K562 (cell line): ENCODE data around the gene NAIF1. TPM values are rescaled to one million over a fixed set of nuclear protein-coding genes. Genes with fewer than 3 reads are reported as not detected.

Experiments used
- CBFB ChIP-seq: sonication (generic); formaldehyde crosslinking; IDR thresholded peaks from 2 replicates; pipeline ENCODE4 v1.4.0; 2020; ENCODE audit warnings: mild to moderate bottlenecking, missing genetic modification reagents
- E2F3 ChIP-seq: fragments of 250-450 bp; sonication (Bioruptor Pico); IDR thresholded peaks from 2 replicates; pipeline ENCODE4 v1.4.0; 2020; ENCODE audit warnings: mild to moderate bottlenecking
- FOXP4 ChIP-seq: sonication (generic); formaldehyde crosslinking; IDR thresholded peaks from 2 replicates; pipeline ENCODE4 v1.8.0; 2022; ENCODE audit warnings: mild to moderate bottlenecking, missing genetic modification reagents, borderline replicate concordance
- HMGN3 ChIP-seq: IDR thresholded peaks from 2 replicates; pipeline ENCODE4 v1.6.1; 2011; ENCODE audit warnings: borderline replicate concordance, low read depth, mild to moderate bottlenecking, mixed read lengths, low read length; ENCODE audit not compliant: insufficient read length; ENCODE audit errors: extremely low read depth
- NR2C2 ChIP-seq, 2 experiments: fragments of 200-800 bp in 1 of 2; sonication (Bioruptor generic) in 1 of 2; sonication (generic) in 1 of 2; formaldehyde crosslinking in 1 of 2; IDR thresholded peaks; 2 replicates each; pipeline versions ENCODE4 v1.6.1 to v1.8.0; 2016 to 2022; ENCODE audit warnings: mild to moderate bottlenecking in 1 of 2, missing compliant biosample characterization in 1 of 2, missing genetic modification characterization in 1 of 2, missing genetic modification reagents in 1 of 2
- TEAD1 ChIP-seq, 2 experiments: fragments of 450-650 bp in 1 of 2; sonication (generic) in 1 of 2; formaldehyde crosslinking; IDR thresholded peaks; 2 replicates each; pipeline versions ENCODE4 v1.4.0 to v1.8.0; 2020 to 2022; ENCODE audit warnings: mild to moderate bottlenecking in 2 of 2, missing genetic modification reagents in 1 of 2
- TOE1 ChIP-seq, 2 experiments: fragments of 450-650 bp in 1 of 2; sonication (generic) in 1 of 2; formaldehyde crosslinking in 1 of 2; IDR thresholded peaks; 2 replicates each; pipeline versions ENCODE4 v1.7.1 to v1.8.0; 2016 to 2022; ENCODE audit warnings: borderline replicate concordance in 2 of 2, mild to moderate bottlenecking in 2 of 2, antibody characterized with exemption in 1 of 2, inconsistent platforms in 1 of 2, low read depth in 1 of 2, missing genetic modification reagents in 1 of 2, moderate library complexity in 1 of 2
- XRCC4 ChIP-seq: IDR thresholded peaks from one replicate; pipeline ENCODE4 v1.6.1; 2011; ENCODE audit not compliant: insufficient read depth, insufficient read length; ENCODE audit errors: extremely low read depth
- ZBTB1 ChIP-seq: sonication (generic); formaldehyde crosslinking; IDR thresholded peaks from 2 replicates; pipeline ENCODE4 v1.8.1; 2023; ENCODE audit warnings: missing genetic modification reagents, low read depth, mild to moderate bottlenecking, borderline replicate concordance
- ZBTB5 ChIP-seq: fragments of 450-650 bp; IDR thresholded peaks from 2 replicates; pipeline ENCODE4 v1.6.1; 2017; ENCODE audit warnings: antibody characterized with exemption
- ZFP36 ChIP-seq: fragments of 150-350 bp; IDR thresholded peaks from 2 replicates; pipeline ENCODE4 v1.6.1; 2018; ENCODE audit warnings: low read length, low read depth; ENCODE audit not compliant: partially characterized antibody
- ZNF589 ChIP-seq: fragments of 200-800 bp; sonication (Bioruptor generic); IDR thresholded peaks from 2 replicates; pipeline ENCODE4 v1.6.1; 2016; ENCODE audit warnings: low read depth, missing genetic modification characterization, missing compliant biosample characterization
- ZNF699 ChIP-seq: fragments of 250-450 bp; sonication (Bioruptor Pico); IDR thresholded peaks from 2 replicates; pipeline ENCODE4 v1.8.0; 2021; ENCODE audit warnings: mild to moderate bottlenecking, moderate library complexity; ENCODE audit not compliant: insufficient replicate concordance
- polyA plus RNA-seq, 8 experiments: library from polyadenylated mRNA; depleted of rRNA in 4 of 8; stranded (reverse) in 5 of 8; unstranded in 3 of 8; fragments of >200 nt; fragmentation: Nextera tagmentation in 2 of 8; fragmentation: Illumina TruSeq in 1 of 8; extraction: Ambion mirVana in 2 of 8; extraction: Trizol in 1 of 8; gene quantifications; 2 replicates each; pipeline versions ENCODE4 v1.2.1 to v1.2.3, GENCODE V29; 2011 to 2014; ENCODE audit warnings: inconsistent platforms in 1 of 8, missing spikeins in 1 of 8
- total RNA-seq, 7 experiments: library from RNA; depleted of rRNA in 6 of 7; stranded (reverse); fragments of >200 nt in 6 of 7; fragmentation: Illumina TruSeq in 2 of 7; extraction: Trizol in 2 of 7; gene quantifications; 2 replicates each; pipeline versions ENCODE4 v1.2.1 to v1.2.3, GENCODE V29; 2011 to 2021; ENCODE audit warnings: low replicate concordance in 1 of 7

NAIF1 gene
- total and polyA plus RNA-seq, 9 of the 15 experiments (the other 6 are each of a cell fraction or from before 2014, with no cell fraction given) = 4.8 to 26.6 (median 17.2) TPM

DNA sequence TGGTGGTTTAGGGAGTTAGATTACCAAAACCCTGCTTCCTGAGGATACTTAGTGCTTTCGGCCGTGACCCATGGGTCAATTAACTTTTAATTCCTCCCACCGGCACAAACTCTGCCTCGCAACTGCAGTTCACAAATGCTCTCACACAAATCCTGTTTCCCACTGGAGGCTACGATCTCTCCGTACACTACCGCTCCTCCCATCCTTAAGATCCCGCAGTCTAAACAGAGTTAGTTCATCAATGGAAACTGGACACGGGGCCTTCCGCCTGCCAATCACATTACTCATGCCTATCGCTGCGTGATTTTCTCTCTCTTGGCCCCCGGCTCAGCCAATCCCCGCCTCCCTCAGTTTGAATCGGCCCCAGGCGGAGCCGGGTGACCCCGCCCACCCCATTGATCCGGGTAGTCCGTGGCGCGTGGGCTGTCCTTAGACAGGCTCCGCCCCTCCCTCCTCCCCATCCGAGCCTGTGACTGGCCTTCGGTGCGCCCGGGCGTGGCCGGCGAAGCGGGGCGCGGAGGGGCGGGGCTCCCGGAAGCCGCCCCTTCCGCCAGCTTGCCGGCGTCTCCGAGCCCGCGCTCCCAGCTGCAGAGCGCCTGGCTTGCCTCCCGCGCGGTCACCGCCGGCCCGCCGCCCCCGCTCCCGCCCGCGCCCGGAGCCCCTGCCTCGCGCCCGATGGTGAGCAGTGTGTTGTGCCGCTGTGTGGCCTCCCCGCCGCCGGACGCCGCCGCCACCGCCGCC, 695 bp upstream of the NAIF1 start, which contains the start of gene SLC25A25 (continued):
- TF ChIP-seq ZBTB5 (no peak), HMGN3 (peak; percentile 70), ZNF699 (CRISPR knock-in tag) (no peak), TEAD1 (CRISPR knock-in tag; IDR thresholded peaks at IDR 0.05) (no peak), ZNF589 (CRISPR knock-in tag) (no peak), TOE1 (IDR thresholded peaks at IDR 0.05; ENCODE audit: borderline replicate concordance) (no peak), TOE1 (CRISPR knock-in tag; IDR thresholded peaks at IDR 0.05; ENCODE audit: borderline replicate concordance, low read depth) (no peak), FOXP4 (no peak), ZFP36 (no peak), NR2C2 (CRISPR knock-in tag; IDR thresholded peaks at IDR 0.05) (no peak), NR2C2 (tag; IDR thresholded peaks at IDR 0.05) (no peak), XRCC4 (no peak), CBFB (no peak), E2F3 (peak; percentile 61; the same call in 1 of the 2 replicates), ZBTB1 (CRISPR knock-in tag) (no peak)
